HG02973 (cell line): ENCODE results near the gene CBLC.

Experiments used
- ATAC-seq: cut with Tn5 transposase; IDR thresholded peaks from one replicate; pipeline ENCODE4 v1.9.1; 2021; ENCODE audit warnings: moderate library complexity; ENCODE audit not compliant: unreplicated experiment

Gene CBLC

GRCh38 chr19:44796701-44797115 lies 19.0 kb downstream of the CBLC start:
- no peak for ATAC-seq

- no peak for ATAC-seq
These were observed 22.1 kb downstream of the CBLC start for GRCh38 chr19:44799627-44800346.

- ATAC-seq = peak; percentile 84
These were observed 22.8 kb downstream of the CBLC start for GRCh38 chr19:44800461-44800860.

GRCh38 chr19:44803442-44804428 lies 26.0 kb downstream of the CBLC start:
- no peak for ATAC-seq

GRCh38 chr19:44806291-44806690 lies 28.6 kb downstream of the CBLC start:
- no peak for ATAC-seq

GRCh38 chr19:44807162-44807561 lies 29.5 kb downstream of the CBLC start:
- ATAC-seq = no peak

- ATAC-seq = no peak
These were observed 30.2 kb downstream of the CBLC start for GRCh38 chr19:44807652-44808462.

- ATAC-seq = no peak
These were observed 31.0 kb downstream of the CBLC start, which contains the start of gene BCAM for GRCh38 chr19:44808463-44809371. Gene BCAM (plus strand): TSS chr19:44809103. CDS start chr19:44809125, 22 bp downstream.

GRCh38 chr19:44809577-44810233 lies 32.0 kb downstream of the CBLC start:
- no peak for ATAC-seq

- ATAC-seq = no peak
These were observed 32.8 kb downstream of the CBLC start for GRCh38 chr19:44810234-44811121.

GRCh38 chr19:44811122-44811419 lies 33.4 kb downstream of the CBLC start:
- no peak for ATAC-seq

GRCh38 chr19:44812142-44812718 lies 34.5 kb downstream of the CBLC start:
- ATAC-seq = no peak

- no peak for ATAC-seq
These were observed 35.6 kb downstream of the CBLC start for GRCh38 chr19:44813070-44813840.

- ATAC-seq = no peak
These were observed 36.3 kb downstream of the CBLC start for GRCh38 chr19:44813841-44814470.

GRCh38 chr19:44814517-44814916 lies 36.8 kb downstream of the CBLC start:
- ATAC-seq = no peak

GRCh38 chr19:44816301-44816700 lies 38.6 kb downstream of the CBLC start:
- ATAC-seq = no peak
